Psoas muscle (tissue), 8 donors: ENCODE data around the gene FRAS1. TPM values are rescaled to one million over a fixed set of nuclear protein-coding genes. Genes with fewer than 3 reads are reported as not detected.
"Not testable (repeated sequence)": the region's sequence is repeated elsewhere in the genome, so short reads cannot be mapped to it uniquely, and the experiment has no call there.

Experiments
- ATAC-seq, 4 donors: fragments of 200-7000 bp; cut with Tn5 transposase; one replicate each; pipeline ENCODE4 v1.9.1; 2020; ENCODE audit warnings: moderate library complexity in 3 of 4, mild to moderate bottlenecking in 2 of 4
- DNase-seq, 2 donors: peaks; one replicate each; pipeline ENCODE4 v3.0.0-alpha.2; 2020
- H3K27ac ChIP-seq: fragments of 200-600 bp; one replicate; pipeline ENCODE4 v1.8.0; 2022
- H3K27me3 ChIP-seq, 3 donors: fragments of 200-600 bp in 1 of 3; one replicate each; pipeline versions ENCODE4 v1.6.1 to v1.8.0; 2013 to 2022; ENCODE audit warnings: low read length in 2 of 3, mild to moderate bottlenecking in 2 of 3, moderate library complexity in 1 of 3; ENCODE audit not compliant: insufficient read depth in 3 of 3
- H3K36me3 ChIP-seq, 2 donors: fragments of 200-600 bp in 1 of 2; one replicate each; pipeline versions ENCODE4 v1.6.1 to v1.8.0; 2013 to 2022; ENCODE audit warnings: low read depth in 1 of 2, mild to moderate bottlenecking in 1 of 2, moderate library complexity in 1 of 2; ENCODE audit not compliant: insufficient read depth in 1 of 2
- H3K4me1 ChIP-seq: fragments of 200-600 bp; one replicate; pipeline ENCODE4 v1.8.0; 2022
- H3K4me3 ChIP-seq: fragments of 200-600 bp; one replicate; pipeline ENCODE4 v1.8.0; 2022; ENCODE audit warnings: mild to moderate bottlenecking
- H3K9me3 ChIP-seq: fragments of 200-600 bp; one replicate; pipeline ENCODE4 v1.8.0; 2022
- WGBS, 3 donors: extraction: QIAGEN DNeasy Blood & Tissue Kit; methylation state at CpG; one replicate each; pipeline versions ENCODE4 v1.1.6 to v1.1.7; 2013; 5-methylcytosine and 5-hydroxymethylcytosine counted together
- intact Hi-C, 2 donors: fragments of 100-400 bp; cut with DNase I; formaldehyde crosslinking; loops; one replicate each; pipeline versions ENCODE4 v1.11.0 to v1.14.2; 2022
- polyA plus RNA-seq, 3 donors: library from polyadenylated mRNA; stranded (reverse); fragments of 200-250 nt; gene quantifications; one replicate each; pipeline ENCODE4 v1.2.3, GENCODE V29; 2013
- total RNA-seq, 4 donors: library from RNA; stranded (reverse); fragmentation: NEBNext Ultra II Directional in 2 of 4; extraction: Animal tissue kit (Norgen Biotek cat#: 25700) in 2 of 4; gene quantifications; one replicate each; pipeline versions ENCODE4 v1.2.1 to v1.2.4, GENCODE V29; 2021 to 2023
- TF ChIP-seq, protein P1 (sequence below): fragments of 200-600 bp; IDR thresholded peaks from one replicate; pipeline ENCODE4 v1.8.0; 2022; ENCODE audit warnings: antibody characterized with exemption
- donor health status: healthy with polysubstance abuse.
- donor health status: DM: no; HTN: no; CAD: no; lungs with moderate emphysema.
- donor health status: Bipolar disorder and iron deficiency.
- donor health status: healthy.
- donor health status: DM: yes; HTN: yes; CAD: no.
- donor health status: DM: no; HTN: no; CAD: no.
- donor health status: DM: no; HTN: no; CAD: no.
- donor health status: DM: yes; HTN: yes; CAD: no.

The FRAS1 gene
- total and polyA plus RNA-seq, 7 donors = 0.08 to 3.0 (median 0.42) TPM

DNA sequence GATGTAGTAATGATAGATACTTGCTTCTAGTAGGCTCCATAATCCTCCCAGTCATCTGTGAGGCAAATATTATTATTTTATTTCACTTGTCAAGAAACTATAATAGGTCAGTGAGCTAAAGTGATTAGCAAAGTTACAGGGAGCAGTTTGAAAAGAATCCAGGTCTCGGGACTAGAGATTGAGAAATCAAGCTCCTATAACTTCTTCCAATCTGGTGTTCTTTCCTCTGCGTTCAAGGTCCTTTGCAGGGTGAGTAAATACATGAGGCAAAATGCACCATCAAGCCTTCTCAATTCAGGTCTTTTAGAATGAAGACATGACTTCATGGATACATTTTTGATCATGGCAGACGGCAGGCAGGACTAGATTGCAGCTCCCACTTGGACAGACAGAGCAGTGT is 150.4 kb downstream of the FRAS1 start:
- 71 to 86% (median 80%) methylated on average over 3 of the region's 3 CpGs for WGBS, 3 donors
- Histone ChIP-seq H3K36me3 (no peaks in the 10 kb centered on the region), H3K27ac (no peak overlapping the region), H3K4me3 (no peak overlapping the region), H3K27me3 (no peaks in the 10 kb centered on the region), H3K9me3 (no peaks in the 10 kb centered on the region), H3K4me1 (no peaks in the 10 kb centered on the region)
- TF ChIP-seq, protein P1, sequence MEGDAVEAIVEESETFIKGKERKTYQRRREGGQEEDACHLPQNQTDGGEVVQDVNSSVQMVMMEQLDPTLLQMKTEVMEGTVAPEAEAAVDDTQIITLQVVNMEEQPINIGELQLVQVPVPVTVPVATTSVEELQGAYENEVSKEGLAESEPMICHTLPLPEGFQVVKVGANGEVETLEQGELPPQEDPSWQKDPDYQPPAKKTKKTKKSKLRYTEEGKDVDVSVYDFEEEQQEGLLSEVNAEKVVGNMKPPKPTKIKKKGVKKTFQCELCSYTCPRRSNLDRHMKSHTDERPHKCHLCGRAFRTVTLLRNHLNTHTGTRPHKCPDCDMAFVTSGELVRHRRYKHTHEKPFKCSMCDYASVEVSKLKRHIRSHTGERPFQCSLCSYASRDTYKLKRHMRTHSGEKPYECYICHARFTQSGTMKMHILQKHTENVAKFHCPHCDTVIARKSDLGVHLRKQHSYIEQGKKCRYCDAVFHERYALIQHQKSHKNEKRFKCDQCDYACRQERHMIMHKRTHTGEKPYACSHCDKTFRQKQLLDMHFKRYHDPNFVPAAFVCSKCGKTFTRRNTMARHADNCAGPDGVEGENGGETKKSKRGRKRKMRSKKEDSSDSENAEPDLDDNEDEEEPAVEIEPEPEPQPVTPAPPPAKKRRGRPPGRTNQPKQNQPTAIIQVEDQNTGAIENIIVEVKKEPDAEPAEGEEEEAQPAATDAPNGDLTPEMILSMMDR = no peak
- intact Hi-C loops = no loop called here
- DNase-seq (no peak), ATAC-seq (no peak)

DNA sequence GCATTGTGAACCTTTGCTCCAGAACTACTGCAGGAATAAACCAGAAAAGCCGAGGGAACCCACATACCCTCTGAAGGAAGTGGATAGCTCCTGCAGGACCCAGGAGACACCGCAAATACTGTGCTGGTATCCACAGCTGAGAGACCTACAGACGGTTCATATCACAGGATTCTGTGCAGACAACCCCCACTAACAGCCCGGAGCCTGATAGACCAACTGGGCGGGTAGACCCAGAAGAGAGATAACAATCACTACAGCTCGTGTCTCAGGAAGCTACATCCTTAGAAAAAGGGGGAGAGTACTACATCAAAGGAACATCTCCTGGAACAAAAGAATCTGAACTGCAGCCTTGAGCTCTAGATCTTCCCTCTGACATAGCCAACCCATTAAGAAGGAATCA is 150.8 kb downstream of the FRAS1 start:
- WGBS, 3 donors = 61 to 72% (median 64%) methylated on average over 6 of the region's 6 CpGs

DNA sequence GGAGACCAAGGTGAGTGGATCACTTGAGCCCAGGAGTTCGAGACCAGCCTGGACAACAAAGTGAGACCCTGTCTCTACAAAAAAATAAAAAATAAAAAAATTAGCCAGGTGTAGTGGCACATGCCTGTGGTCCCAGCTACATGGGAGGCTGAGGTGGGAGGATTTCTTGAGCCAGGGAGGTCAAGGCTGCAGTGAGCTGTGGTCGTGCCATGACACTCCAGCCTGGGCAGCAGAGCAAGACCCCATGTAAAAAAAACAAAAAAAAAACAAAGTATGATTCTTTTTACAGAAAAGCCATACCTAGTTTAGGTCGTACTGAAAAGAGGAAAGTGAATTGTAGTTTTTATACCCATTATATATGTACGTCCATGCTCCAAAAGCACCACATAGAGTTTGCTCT is 151.8 kb downstream of the FRAS1 start:
- H3K27ac ChIP-seq, intact Hi-C loops, H3K27me3 ChIP-seq, ATAC-seq, H3K4me1 ChIP-seq, H3K4me3 ChIP-seq, H3K36me3 ChIP-seq, H3K9me3 ChIP-seq, DNase-seq: not testable (repeated sequence)
- WGBS, 3 donors = 89 to 93% (median 92%) methylated on average over 4 of the region's 4 CpGs

More for the DNA sequence above, 150.8 kb downstream of the FRAS1 start:
- Histone ChIP-seq H3K27me3 (no peaks in the 10 kb centered on the region), H3K36me3 (no peaks in the 10 kb centered on the region), H3K4me3 (no peak overlapping the region), H3K9me3 (no peaks in the 10 kb centered on the region), H3K27ac (no peak overlapping the region), H3K4me1 (no peaks in the 10 kb centered on the region)
- no peak for ATAC-seq
- no peak for DNase-seq
- intact Hi-C loops = no loop called here
- TF ChIP-seq, protein P1 = no peak

DNA sequence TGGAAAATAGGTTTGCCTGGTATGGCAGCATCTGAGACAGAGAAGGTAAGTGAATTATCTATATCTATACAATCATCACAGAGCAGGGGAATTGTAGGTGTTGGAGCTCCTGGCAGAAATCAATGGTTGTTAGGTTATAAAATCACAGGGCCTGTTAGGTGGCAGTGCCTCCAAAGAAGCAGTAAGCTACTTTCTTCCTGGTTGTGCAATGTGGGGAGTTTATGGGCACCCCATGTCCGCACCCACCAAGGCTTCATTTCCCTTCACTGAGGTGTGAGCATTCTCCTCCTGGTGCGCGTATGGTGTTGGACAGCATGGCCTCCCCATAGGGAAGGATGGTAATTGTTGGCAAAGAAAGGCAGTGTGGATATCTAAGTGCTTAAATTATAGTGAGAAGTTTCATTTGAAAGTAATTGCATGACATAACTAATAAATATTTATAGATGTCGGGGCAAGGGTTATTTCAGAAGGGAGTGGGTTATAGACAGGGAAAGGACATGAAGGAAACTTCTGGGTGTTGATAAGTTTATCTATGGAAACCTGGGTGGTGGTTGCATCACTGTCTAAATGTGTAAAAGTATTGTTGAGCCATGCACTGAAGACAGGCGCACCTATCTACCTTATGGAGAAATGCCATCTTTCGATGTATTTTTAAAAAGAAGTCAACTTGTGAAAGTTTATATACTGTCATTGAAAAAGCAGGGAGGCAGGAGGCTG is 153.7 kb downstream of the FRAS1 start:
- Histone ChIP-seq H3K4me1 (no peaks in the 10 kb centered on the region), H3K27me3 (no peaks in the 10 kb centered on the region), H3K36me3 (no peaks in the 10 kb centered on the region), H3K9me3 (no peaks in the 10 kb centered on the region), H3K4me3 (no peak overlapping the region), H3K27ac (no peak overlapping the region)
- intact Hi-C loops = no loop called here
- ATAC-seq = no peak
- WGBS, 3 donors = 95 to 97% (median 96%) methylated on average over 6 of the region's 6 CpGs
- TF ChIP-seq, protein P1 = no peak
- DNase-seq = no peak

DNA sequence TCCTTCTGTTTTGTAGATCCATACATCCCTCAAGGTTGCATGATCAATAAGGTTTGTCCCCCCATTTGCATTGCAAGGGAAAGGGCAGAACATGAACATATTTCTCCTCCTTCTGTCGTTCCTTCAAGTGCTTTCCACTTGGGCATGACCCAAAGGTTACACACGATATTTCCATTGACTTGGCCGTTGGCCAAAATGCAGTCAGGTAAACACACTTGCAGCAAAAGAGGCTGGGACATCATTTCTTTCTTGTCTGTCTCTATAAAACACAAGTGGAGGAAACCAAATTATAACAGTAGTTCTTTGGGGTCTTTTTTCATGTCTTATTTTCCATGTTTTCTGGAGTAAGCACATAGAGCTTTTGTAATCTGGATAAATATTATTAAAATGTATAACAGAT is 156.1 kb downstream of the FRAS1 start:
- Histone ChIP-seq H3K4me1 (no peaks in the 10 kb centered on the region), H3K27ac (no peak overlapping the region), H3K36me3 (no peaks in the 10 kb centered on the region), H3K27me3 (no peaks in the 10 kb centered on the region), H3K4me3 (no peak overlapping the region), H3K9me3 (no peaks in the 10 kb centered on the region)
- intact Hi-C loops = no loop called here
- ATAC-seq (no peak), DNase-seq (no peak)
- TF ChIP-seq, protein P1 = no peak
- 36 to 44% (median 40%) methylated on average over 3 of the region's 3 CpGs for WGBS, 3 donors
